ENCODE data around the gene ALMS1.
"Not testable (repeated sequence)": the region's sequence is repeated elsewhere in the genome, so short reads cannot be mapped to it uniquely, and the experiment has no call there.

The ALMS1 gene

DNA sequence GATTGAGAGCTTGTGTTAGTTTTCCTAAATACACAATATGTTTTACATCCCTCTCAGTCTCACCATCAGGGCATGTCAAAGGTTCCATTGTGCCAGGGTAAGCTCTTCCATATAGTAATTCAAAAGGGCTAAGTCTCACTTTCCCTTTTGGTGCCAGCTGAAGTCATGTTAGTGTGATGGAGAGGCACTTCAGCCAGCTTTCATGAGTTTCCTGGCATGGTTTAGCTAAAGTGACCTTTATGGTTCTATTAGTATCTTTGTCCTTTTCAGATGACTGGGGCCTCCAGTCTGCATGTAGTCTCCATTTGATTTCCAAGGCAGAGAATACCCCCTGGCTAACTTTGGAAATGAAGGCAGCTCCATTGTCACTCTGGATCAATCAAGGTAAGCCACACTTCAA lies 229.4 kb downstream of the ALMS1 start:
- no peak for DNase-seq (ENCODE audit: low spot score)

DNA sequence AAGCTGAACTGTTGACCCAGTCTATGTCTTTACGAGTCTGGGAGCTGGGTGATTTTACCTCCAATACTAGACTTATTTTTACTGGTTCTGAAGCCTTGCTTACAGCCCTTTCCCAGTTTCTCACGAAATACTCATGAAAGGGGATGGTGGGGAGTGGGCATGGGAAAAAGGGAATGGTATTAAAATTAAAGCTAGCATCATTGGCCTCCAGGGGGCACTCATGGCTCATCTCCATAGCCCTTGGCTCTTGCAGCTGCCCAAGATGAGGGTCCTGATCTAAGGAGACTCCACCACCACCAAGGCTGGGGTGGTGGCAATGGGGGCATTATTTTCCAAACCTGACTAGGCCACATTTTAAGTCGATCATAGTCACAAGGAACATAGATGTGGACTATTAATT lies 234.3 kb downstream of the ALMS1 start:
- DNase-seq (ENCODE audit: low spot score), result not testable (repeated sequence)

DNA sequence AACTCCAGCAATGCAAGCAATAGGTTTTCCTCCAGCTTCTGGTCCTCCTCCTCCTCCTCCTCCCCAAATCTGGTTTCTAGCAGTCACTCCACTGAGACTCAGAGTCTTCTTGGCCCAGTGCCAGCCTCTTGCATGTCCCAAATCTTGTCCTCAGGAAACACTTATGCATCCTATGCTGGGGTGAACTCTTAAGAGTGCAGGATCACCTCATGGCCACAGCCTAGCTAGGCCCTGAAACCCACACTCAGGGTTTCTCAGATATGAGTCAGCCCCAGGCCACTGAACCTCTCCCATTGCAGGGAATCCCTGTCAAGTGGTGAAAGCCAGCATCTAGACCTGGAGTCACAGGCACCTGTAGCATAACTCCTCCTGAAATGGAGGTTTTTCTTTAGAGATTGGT lies 238.4 kb downstream of the ALMS1 start:
- DNase-seq (ENCODE audit: low spot score), result not testable (repeated sequence)

DNA sequence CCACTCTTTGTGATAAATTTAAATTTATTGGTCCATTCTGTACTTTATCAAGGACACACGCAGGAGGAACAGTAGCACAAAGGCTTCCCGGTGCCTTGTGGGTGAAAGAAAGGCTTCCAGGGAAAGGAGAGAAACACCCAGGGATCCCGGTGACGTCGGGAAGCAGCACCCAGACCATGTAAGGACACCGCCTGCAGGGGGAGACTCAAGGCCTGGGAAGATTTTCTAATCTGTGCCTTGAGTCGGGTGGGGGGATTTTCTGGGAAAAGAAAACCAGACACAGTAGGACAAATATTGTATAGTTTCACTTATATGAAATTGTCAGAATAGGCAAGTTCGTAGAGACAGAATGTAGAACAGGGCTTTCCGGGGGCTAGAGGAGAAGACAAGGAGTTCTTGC lies 239.0 kb downstream of the ALMS1 start:
- not testable (repeated sequence) for DNase-seq (ENCODE audit: low spot score)

DNA sequence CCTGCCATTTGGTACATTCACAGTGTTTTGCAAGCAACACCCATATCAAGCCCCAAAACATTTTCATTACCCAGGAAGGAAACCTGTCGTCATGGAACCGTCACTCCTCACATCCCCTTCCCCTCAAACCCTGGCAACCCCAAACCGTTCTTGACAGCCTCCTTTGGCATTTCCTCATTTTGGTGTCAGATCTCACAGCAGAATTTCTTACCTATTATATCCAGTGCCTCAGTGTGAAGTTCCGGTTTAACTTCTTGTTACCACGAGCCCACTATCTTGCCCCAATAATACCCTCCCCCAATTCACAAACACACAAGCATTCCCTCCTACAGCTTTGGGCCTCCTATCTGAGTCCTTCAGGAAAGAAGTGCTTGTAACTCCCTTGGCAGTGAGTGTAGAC lies 240.6 kb downstream of the ALMS1 start:
- DNase-seq (ENCODE audit: low spot score), result not testable (repeated sequence)

DNA sequence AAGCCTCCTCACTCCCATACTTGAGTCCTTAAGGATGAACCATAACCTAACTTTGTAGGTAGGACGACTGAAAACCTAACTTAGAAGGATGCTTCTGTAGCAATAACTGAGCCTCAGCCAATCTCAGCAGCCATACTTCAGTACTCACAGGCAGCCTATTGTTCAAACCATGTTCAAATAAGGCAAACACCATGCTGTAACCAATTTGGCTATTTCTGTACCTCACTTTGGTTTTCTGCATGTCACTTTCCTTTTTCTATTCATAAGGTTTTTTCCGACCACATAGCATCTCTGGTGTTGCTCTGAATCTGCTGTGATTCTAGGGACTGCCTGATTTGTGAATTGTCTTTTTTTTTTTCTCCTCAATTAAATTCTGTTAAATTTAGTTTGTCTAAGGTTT lies 242.9 kb downstream of the ALMS1 start:
- DNase-seq (ENCODE audit: low spot score), result not testable (repeated sequence)

DNA sequence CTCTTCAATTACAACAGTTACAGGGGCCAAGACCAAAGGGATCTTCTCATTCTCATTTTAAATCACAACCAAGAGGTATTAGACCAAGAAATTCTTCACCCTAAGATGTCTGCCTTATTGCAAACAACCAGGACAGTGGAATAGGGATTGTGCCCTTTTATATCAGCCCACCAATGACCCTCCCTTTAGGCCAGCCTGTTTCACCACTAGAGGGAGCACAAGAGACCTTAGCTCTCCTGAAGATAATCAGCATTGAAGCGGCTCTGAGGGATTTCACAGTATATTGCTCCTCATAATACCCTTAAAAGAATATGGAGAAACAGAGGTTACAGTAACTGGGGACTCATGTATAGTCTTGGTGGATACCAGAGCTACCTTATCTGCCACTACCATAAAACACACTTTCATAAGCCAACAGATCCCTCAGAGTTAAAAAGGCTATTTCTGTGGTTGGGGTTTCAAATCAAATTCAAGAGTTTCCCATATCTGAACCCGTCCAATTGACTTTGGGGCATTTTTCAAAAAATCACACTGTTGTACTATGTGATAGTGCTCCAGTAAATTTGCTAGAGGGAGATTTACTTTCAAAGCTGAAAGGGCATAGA lies 245.1 kb downstream of the ALMS1 start:
- not testable (repeated sequence) for DNase-seq (ENCODE audit: low spot score)

DNA sequence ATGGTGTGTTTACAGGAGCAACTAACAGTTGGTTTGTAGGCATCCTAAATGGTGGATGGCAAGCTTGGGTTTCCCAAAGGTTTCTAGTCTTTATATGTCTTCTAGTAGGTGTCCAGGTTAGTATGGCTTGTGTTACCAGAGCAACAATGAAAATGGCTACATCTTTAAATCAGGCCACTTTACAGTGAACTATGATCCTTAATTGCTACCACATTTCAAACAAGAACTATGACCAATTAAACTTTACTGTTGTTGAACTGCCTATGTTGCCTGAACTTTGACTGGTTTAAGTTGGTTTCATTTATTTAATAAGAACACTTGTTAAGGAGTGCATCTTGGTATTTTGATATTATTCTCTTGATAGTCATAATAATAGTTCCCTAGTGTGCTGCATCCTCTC lies 251.3 kb downstream of the ALMS1 start:
- not testable (repeated sequence) for DNase-seq (ENCODE audit: low spot score)

DNA sequence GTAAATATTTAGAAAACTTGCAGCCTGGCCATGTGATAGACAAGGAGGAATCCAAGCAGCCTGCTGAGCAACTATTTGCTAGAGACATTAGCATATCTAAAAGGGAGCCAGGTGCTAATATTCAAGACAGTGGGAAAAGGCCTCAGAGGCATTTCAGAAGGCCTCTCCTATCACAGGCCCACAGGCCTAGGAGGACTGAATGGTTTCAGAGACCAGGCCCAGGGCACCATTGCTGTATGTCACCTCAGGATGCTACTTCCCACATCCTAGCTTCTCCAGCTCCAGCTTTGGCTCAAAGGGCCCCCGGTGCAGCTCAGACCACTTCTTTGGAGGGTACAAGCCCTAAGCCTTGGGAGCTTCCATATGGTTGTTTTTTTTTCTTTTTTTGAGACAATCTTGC lies 252.8 kb downstream of the ALMS1 start:
- no peak for DNase-seq (ENCODE audit: low spot score)

DNA sequence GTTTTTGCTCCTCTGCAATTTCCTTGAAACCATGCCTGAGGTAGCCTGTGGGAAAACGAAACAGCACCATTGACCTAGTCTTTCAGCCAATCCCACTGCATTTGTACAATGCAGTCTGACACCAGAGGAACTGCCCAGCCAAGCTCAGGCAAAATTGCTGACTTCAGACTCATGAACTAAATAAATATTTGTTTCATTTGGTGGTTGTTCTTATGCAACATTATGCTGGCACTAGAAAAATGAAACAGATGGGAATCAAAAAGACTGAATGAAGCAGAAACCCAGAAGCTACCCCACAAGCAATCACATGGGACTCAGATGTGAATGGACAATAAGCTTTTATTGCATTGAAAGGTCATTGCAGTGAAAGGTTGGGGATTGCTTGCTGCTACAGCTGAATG lies 254.9 kb downstream of the ALMS1 start:
- DNase-seq (ENCODE audit: low spot score), result no peak

DNA sequence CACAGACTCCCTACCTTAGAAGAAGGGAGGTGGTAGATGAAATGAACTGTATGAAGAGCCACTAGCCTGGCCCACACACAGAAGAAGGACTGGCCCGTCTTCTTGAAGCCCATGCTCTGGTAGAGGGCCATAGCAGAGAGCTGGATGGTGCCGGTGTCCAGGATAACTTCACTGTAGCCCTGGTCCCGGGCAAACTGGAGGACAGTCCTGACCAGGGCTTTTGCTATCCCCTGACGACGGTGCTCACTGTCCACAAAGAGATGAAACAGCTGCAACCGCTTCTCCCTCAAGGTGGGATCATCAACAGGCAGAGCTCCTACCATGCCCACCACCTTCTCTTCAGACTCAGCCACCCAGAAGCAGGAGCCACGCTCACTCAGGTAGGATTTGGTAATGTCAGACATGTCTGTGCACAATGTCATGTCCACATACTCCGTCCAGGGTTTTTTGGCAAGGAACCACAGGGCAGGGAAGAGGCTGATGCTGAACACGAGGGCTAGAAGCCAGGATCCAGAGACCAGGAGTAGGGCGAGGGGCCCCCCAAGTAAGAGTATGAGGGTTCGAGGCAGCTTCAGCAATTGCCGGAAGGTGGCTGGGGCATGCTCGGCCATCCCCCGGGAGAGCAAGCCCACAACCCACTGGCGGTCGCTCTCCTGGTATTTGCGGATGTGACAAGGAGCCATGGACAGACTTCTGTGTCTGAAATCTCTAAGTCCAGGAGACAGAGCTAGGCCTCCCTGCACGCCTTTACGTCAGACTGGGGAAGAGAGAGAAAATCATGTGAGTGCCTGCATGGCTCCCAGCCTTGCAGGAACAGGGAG lies 255.5 kb downstream of the ALMS1 start:
- DNase-seq (ENCODE audit: low spot score), result no peak

DNA sequence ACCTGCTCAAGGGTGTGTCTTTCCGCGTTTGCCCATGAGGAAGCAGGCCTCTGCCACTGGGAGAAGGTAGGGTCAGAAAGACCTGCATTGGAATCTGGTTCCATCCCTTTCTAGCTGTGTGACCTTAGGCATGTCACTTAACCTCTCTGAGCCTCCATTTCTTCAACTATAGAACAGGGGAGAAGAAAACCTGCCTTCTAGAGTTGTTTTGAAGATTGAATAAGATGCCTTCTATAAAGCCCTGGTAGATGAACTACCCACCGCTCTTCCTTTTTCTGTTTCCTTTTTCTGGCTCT lies 256.1 kb downstream of the ALMS1 start:
- no peak for DNase-seq (ENCODE audit: low spot score)

DNA sequence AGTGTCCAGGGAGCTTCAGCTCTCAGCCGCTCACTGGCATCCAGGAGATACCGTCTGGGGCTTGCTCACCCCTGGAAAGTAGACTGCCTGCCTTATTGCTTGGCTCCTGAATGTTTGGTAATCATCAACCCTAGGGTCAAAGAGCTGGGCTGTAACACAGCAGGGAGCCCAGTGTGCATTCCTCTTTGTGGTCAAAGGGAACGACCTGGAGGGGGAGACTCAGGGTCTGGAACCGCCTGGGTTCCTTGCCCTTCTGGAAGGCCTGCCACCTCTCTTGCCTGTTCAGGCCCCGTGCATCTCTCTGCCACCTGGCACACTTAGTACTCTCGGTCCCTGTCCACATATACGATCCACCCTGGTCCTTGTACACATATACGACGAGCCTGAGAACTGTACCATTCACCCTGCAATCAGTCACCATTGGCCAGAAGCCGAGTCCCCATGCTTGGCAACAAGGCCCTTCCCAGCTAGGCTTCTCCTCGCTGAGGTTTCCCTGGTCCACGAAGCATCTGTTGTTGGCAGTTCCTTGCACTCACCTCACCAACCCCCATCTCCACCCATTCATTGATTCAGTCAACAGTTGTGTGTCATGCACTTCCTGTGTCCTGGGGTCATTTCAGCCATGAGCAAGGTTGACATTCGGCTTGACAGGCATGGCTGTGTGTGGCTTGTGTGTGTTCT lies 256.8 kb downstream of the ALMS1 start, which contains the start of gene NAT8:
NAT8 (minus strand) TSS at position 85 of the 681 bp plus-strand sequence. CDS start 794 bp downstream, outside the sequence.
- no peak for DNase-seq (ENCODE audit: low spot score)

DNA sequence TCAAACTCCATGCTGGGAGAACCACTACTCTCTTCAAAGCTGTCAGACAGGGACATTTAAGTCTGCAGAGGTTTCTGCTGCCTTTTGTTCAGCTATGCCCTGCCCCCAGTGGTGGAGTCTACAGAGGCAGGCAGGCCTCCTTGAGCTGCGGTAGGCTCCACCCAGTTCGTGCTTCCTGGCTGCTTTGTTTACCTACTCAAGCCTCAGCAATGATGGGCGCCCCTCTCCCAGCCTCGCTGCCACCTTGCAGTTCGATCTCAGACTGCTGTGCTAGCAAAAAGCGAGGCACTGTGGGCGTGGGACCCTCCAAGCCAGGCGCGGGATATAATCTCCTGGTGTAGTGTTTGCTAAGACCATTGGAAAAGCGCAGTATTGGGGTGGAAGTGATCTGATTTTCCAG lies 262.1 kb downstream of the ALMS1 start:
- not testable (repeated sequence) for DNase-seq (ENCODE audit: low spot score)

DNA sequence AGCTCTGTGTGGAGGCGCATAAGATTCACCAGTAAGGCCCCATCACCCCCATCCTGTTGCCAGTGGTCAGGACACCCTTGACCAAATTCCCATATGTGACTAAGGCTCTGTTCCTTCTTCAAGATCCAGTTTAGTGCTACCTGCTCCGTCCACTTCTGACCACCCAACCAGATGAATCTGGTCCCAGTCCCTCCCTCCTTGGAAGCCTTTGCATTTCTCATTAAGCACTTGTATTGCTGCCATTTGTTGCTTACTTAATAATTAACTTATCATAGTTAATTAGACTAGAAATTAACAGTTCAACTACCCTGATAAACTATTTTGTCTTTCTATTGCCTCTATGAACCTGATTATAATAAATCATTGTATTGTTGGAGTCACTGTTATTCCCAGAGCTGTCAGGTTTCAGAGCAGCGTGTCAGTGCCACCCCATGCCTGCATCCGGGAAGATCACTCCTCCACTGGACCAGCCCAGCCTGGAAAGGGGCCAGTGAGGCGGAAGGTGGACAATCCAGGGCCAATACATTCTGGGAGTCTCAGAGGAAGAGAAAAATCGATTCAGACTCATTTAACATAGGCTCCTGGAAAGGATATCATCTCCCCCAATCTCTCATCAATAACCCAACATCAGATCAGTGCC lies 266.1 kb downstream of the ALMS1 start:
- DNase-seq (ENCODE audit: low spot score), result no peak

DNA sequence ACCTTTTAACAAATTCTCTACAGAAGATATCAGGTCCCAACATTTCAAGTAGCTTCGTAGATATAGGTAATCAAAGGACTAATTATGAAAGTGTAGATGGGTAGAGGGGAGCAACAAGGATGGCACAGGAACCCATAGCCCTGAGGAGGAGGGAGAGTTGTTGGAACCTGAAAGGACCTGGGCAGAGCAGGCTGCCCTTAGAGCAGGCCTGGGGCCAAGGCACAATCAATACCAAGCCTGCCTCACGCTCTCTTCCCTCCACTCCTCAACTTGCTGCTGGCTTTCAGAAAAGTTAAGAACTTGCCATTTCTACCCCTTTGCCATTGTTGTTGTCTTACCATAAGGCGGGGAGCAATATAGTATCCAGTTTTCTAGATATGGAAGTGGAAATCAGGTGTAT lies 266.7 kb downstream of the ALMS1 start:
- no peak for DNase-seq (ENCODE audit: low spot score)

DNA sequence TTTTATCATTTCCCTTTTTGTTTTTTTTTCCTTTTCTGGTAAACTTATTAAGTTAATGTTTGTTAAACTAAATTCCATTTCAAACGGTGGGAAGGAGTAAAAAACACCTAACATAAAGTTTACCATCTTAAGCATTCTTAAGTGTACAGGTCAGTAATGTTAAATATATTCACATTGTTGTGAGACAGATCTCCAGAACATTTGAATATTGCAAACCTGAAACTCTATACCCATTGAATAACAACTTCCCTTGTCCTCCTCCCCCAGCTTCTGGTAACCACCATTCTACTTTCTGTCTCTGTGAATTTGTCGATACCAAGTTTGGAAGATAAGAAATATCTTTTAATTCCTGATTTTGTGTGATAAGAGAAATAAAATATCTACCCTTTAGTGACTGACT lies 268.5 kb downstream of the ALMS1 start:
- no peak for DNase-seq (ENCODE audit: low spot score)
